HFF-Myc (cell line): ENCODE measurements around the gene NOC4L.

Experiments used
- DNase-seq: peaks from one replicate; pipeline ENCODE4 v3.0.0-alpha.2; 2011; ENCODE audit warnings: low read depth; ENCODE audit errors: extremely low read depth
- H3K4me3 ChIP-seq: replicated peaks from 2 replicates; pipeline ENCODE4 v1.5.1; 2011; ENCODE audit warnings: low read depth, mild to moderate bottlenecking, control low read depth, low read length
- TF ChIP-seq, protein P1 (sequence below): IDR thresholded peaks from 2 replicates; pipeline ENCODE4 v1.5.1; 2012; ENCODE audit warnings: mild to moderate bottlenecking, low read depth, low read length, control low read depth; ENCODE audit errors: missing control alignments

Gene NOC4L

DNA sequence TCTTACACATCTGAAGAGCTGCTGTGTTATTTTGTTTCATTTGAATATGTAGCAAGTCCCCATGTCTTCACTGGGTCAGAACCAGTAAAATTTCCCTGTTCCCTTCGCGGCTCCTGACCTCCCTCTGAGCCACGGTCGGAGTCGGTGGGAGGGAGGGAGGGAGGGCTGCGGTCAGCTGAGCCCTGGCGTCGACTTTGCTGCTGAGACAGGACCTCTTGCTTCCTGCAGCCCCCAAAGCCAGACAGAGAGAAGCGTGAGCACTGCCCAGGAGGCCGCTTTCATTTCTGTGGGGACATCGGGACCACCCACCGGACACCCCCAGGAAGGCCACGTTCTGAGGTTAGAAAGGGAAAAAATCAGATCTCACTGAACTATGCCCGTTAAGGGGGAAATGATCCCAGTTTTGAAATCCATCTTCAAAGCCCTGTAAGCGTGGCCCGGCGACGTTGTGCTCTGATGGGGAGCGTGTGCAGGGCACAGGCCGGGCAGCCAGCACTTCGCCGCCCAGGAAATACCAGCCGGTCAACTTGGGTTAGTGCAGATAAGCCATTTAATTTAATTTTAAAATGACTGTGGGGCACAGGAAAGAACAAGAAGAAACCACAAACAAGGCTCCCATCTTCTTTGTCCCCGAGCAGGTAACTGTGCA is 42.1 kb downstream of the NOC4L start:
- DNase-seq = no peak
- H3K4me3 ChIP-seq = no peak overlapping the region
- TF ChIP-seq, protein P1, sequence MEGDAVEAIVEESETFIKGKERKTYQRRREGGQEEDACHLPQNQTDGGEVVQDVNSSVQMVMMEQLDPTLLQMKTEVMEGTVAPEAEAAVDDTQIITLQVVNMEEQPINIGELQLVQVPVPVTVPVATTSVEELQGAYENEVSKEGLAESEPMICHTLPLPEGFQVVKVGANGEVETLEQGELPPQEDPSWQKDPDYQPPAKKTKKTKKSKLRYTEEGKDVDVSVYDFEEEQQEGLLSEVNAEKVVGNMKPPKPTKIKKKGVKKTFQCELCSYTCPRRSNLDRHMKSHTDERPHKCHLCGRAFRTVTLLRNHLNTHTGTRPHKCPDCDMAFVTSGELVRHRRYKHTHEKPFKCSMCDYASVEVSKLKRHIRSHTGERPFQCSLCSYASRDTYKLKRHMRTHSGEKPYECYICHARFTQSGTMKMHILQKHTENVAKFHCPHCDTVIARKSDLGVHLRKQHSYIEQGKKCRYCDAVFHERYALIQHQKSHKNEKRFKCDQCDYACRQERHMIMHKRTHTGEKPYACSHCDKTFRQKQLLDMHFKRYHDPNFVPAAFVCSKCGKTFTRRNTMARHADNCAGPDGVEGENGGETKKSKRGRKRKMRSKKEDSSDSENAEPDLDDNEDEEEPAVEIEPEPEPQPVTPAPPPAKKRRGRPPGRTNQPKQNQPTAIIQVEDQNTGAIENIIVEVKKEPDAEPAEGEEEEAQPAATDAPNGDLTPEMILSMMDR = no peak

DNA sequence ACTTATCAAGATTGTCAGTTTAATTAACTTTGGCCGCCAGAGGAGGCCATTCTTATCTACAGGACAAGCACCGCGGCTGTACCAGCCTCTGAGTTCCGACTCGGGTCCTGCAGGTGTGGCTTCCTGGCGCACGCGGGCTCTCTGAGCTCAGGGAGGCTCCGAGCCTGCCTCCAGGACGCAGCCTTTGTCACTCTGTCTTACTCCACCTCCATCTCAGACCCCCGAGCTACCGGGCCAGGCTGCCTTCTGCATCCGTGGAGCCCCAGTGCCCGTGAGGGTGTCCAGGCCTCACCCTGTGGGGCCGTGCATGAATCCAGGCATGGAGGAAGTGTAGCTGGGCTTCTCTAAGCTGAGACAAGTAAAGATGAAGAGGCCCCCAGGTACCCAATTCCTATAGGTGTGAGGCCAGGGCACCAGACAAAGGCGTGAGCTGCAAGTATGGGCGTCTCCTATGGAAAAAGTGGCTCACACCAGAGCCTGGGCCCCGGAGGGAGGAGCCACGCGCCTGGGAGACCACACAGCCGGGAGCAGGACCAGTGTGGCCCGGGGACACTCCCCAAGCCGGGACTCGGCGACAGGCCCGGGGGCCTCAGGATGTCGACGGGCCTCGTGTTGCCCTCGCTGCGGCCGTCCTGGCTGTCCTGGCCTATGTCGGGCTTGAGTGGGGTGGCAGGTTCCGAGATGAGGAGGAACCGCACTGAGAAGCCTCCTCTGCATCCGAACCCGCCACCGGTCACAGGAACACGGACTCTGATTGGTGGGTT is 42.8 kb downstream of the NOC4L start:
- TF ChIP-seq, protein P1 = no peak
- DNase-seq = no peak
- H3K4me3 ChIP-seq = no peak overlapping the region

GRCh38 chr12:132187646-132188450 is 43.6 kb downstream of the NOC4L start:
- TF ChIP-seq, protein P1 = no peak
- no peak overlapping the region for H3K4me3 ChIP-seq
- DNase-seq = no peak

DNA sequence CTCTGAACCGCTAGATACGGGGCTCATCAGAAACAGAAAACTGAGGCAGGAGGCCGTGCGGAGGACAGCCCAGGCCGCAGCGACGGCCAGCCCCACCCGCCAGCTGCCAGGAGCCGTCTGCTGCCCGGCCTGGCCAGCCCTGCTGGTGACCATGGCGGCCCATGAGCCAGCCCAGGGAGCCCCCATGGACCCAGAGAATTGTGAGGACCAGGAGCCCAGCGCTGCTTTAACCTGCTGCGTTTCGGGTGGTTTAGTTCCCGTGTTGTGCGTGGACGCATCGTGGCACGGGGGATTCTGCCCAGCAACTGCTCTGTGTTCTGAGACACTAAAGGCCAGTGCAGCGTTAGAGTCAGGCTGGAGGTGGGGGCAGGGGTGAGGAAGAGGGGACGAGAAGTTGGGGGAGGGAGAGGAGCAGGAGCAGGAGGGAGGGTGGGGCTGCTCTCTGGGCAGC is 44.2 kb downstream of the NOC4L start:
- TF ChIP-seq, protein P1 = no peak
- no peak overlapping the region; the same call in 1 of the 2 replicates for H3K4me3 ChIP-seq
- no peak for DNase-seq

DNA sequence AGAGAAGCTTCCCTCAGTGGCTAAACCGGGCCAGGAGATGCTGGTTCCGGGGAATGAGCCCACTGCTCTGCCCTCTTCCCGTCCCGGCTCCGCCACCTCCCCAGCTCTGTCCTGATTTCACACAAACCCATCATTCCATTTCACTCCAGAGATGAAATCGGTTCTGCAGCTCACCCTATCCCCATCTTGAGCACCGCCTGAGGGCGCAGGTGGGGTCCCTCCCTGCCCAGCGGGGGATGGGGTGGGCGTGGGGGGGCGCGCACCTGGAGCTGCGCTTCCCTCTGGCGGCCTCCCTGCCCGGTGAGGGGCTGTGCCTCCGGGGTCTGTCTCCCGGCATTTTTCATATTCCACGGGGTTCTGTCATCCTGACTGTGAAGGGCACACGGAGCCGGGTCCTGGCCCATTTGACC is 44.7 kb downstream of the NOC4L start:
- no peak for DNase-seq
- TF ChIP-seq, protein P1 = no peak
- peak overlapping the region; percentile 45 for H3K4me3 ChIP-seq

GRCh38 chr12:132189378-132190011 is 45.2 kb downstream of the NOC4L start:
- H3K4me3 ChIP-seq = peak overlapping the region; percentile 45
- DNase-seq = peak; percentile 10
- TF ChIP-seq, protein P1 = no peak
